Natural killer cell (primary cell): Measurements from ENCODE around the gene LRRC3C. TPM values are rescaled to one million over a fixed set of nuclear protein-coding genes. Genes with fewer than 3 reads are reported as not detected.

Source experiments
- ATAC-seq, 3 donors: fragments of 150-1000 bp in 2 of 3; fragments of 200-7000 bp in 1 of 3; cut with Tn5 transposase; 1 replicate in 1 of 3; 2 replicates in 2 of 3; pipeline ENCODE4 v1.10.0; 2021; ENCODE audit warnings: mild to moderate bottlenecking in 2 of 3, moderate library complexity in 2 of 3
- DNase-seq, 2 donors: peaks; one replicate each; pipeline versions ENCODE4 v3.0.0 to v3.0.0-alpha.2; 2013 to 2021; ENCODE audit warnings: mixed read lengths in 1 of 2
- H3K27ac ChIP-seq: one replicate; pipeline ENCODE4 v1.5.1; 2013; ENCODE audit warnings: mild to moderate bottlenecking, low read length
- H3K27me3 ChIP-seq: one replicate; pipeline ENCODE4 v1.6.1; 2013; ENCODE audit warnings: low read length; ENCODE audit not compliant: control insufficient read depth, insufficient read depth
- H3K36me3 ChIP-seq: one replicate; pipeline ENCODE4 v1.6.1; 2013; ENCODE audit warnings: low read length; ENCODE audit not compliant: control insufficient read depth, insufficient read depth
- H3K4me1 ChIP-seq: one replicate; pipeline ENCODE4 v1.6.1; 2013; ENCODE audit warnings: low read length; ENCODE audit not compliant: control insufficient read depth, insufficient read depth
- H3K4me3 ChIP-seq: one replicate; pipeline ENCODE4 v1.5.1; 2013; ENCODE audit warnings: low read length
- H3K9me3 ChIP-seq: one replicate; pipeline ENCODE4 v1.6.1; 2013; ENCODE audit warnings: low read length; ENCODE audit not compliant: control insufficient read depth, insufficient read depth
- H3K27ac Mint-ChIP-seq, 2 donors: one replicate each; pipeline ENCODE4 v1.8.0; 2022; ENCODE audit warnings: mild to moderate bottlenecking in 2 of 2, mixed read lengths in 2 of 2, moderate library complexity in 1 of 2
- H3K27me3 Mint-ChIP-seq, 2 donors: one replicate each; pipeline ENCODE4 v1.8.0; 2022; ENCODE audit warnings: low read depth in 2 of 2, mixed read lengths in 2 of 2
- H3K36me3 Mint-ChIP-seq: one replicate; pipeline ENCODE4 v1.8.0; 2022; ENCODE audit warnings: mixed read lengths
- H3K4me1 Mint-ChIP-seq, 2 donors: one replicate each; pipeline ENCODE4 v1.8.0; 2022; ENCODE audit warnings: mixed read lengths in 2 of 2
- H3K4me3 Mint-ChIP-seq: one replicate; pipeline ENCODE4 v1.8.0; 2022; ENCODE audit warnings: mild to moderate bottlenecking, moderate library complexity, mixed read lengths
- H3K9me3 Mint-ChIP-seq, 2 donors: one replicate each; pipeline ENCODE4 v1.8.0; 2022; ENCODE audit warnings: mixed read lengths in 2 of 2
- CTCF ChIP-seq: fragments of 200-600 bp; IDR thresholded peaks from one replicate; pipeline ENCODE4 v1.8.0; 2022; ENCODE audit warnings: antibody characterized with exemption
- WGBS: methylation state at CpG from one replicate; pipeline ENCODE4 v1.1.7; 2013; ENCODE audit warnings: missing lambda C conversion rate; ENCODE audit not compliant: insufficient coverage; 5-methylcytosine and 5-hydroxymethylcytosine counted together
- intact Hi-C: fragments of 100-400 bp; cut with micrococcal nuclease; formaldehyde crosslinking; loops from one replicate; pipeline ENCODE4 v1.14.2; 2022
- total RNA-seq, 4 donors: library from RNA; stranded (reverse); fragments of 120-200 nt in 1 of 4; gene quantifications; one replicate each; pipeline versions ENCODE4 v1.2.3 to v1.2.4, GENCODE V29; 2013 to 2022

LRRC3C gene
- total RNA-seq, 3 donors from 2014 or later (not counting 1 experiment from before 2014, with no cell fraction given) = not detected

GRCh38 chr17:39963829-39964228 is 36.3 kb downstream of the LRRC3C start:
- H3K27ac ChIP-seq = no peak overlapping the region
- DNase-seq (peak in 1 of 2 donors; percentile 50), ATAC-seq (no peak)
- H3K27me3 ChIP-seq = no peaks in the 10 kb centered on the region
- no peaks in the 10 kb centered on the region for H3K36me3 ChIP-seq
- H3K9me3 ChIP-seq = no peaks in the 10 kb centered on the region
- peak overlapping the region in 1 of 2 donors; percentile 66 for H3K27ac Mint-ChIP-seq
- no peak for TF ChIP-seq CTCF
- H3K4me3 ChIP-seq = no peak overlapping the region
- peaks cover 51% of the 10 kb centered on the region for H3K4me1 ChIP-seq
- intact Hi-C loops = no loop called here
- H3K36me3 Mint-ChIP-seq = no peaks in the 10 kb centered on the region
- H3K4me3 Mint-ChIP-seq = no peak overlapping the region
- 67% methylated on average over 6 of the region's 6 CpGs for WGBS
- no peaks in the 10 kb centered on the region for H3K9me3 Mint-ChIP-seq
- H3K27me3 Mint-ChIP-seq = peaks cover 5 to 7% of the 10 kb centered on the region in 2 donors
- peaks cover 6 to 25% of the 10 kb centered on the region in 2 donors for H3K4me1 Mint-ChIP-seq

GRCh38 chr17:39965017-39965699 is 37.6 kb downstream of the LRRC3C start:
- no peak for ATAC-seq
- intact Hi-C loops = no loop called here
- Histone ChIP-seq H3K27ac (no peak overlapping the region), H3K9me3 (no peaks in the 10 kb centered on the region), H3K27me3 (no peaks in the 10 kb centered on the region), H3K36me3 (no peaks in the 10 kb centered on the region), H3K4me1 (peaks cover 46% of the 10 kb centered on the region), H3K4me3 (no peak overlapping the region)
- Mint-ChIP-seq H3K4me1 (peaks cover 0 to 19% of the 10 kb centered on the region in 2 donors), H3K4me3 (no peak overlapping the region), H3K27me3 (peaks cover 13 to 16% of the 10 kb centered on the region in 2 donors), H3K9me3 (no peaks in the 10 kb centered on the region), H3K27ac (peak overlapping the region in 1 of 2 donors; percentile 26), H3K36me3 (no peaks in the 10 kb centered on the region)
- 88% methylated on average over 8 of the region's 8 CpGs for WGBS
- DNase-seq = no peak
- no peak for TF ChIP-seq CTCF

DNA sequence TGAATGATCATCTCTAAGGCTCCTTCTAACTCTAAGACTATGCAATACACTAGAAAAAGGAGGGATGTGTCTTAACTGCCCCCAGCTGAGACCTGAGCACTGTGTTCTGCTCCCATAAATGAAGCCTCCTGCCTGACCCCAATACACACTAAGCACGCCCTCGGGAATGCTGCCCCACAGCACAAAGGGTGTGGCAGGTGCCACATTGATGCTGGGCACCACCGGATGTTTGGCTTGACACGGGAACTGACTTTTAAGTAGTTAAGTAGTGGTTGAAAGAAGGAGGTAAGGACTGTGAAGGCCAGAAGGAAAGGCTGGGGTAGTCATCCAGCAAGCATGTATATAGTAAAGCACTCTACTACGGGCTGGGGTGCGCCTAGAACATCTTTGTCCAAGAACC is 39.2 kb downstream of the LRRC3C start:
- H3K27ac ChIP-seq = peak overlapping the region; percentile 29
- H3K27me3 Mint-ChIP-seq = peaks cover 26 to 30% of the 10 kb centered on the region in 2 donors
- H3K27me3 ChIP-seq = no peaks in the 10 kb centered on the region
- H3K4me1 Mint-ChIP-seq = peaks cover 0 to 19% of the 10 kb centered on the region in 2 donors
- ATAC-seq = peak in 2 of 3 donors; percentile 49 to 55
- H3K4me3 Mint-ChIP-seq = peak overlapping the region; percentile 7
- H3K9me3 ChIP-seq = no peaks in the 10 kb centered on the region
- WGBS = 89% methylated on average over 6 of the region's 6 CpGs
- DNase-seq = no peak
- peaks cover 46% of the 10 kb centered on the region for H3K4me1 ChIP-seq
- no peaks in the 10 kb centered on the region for H3K9me3 Mint-ChIP-seq
- H3K27ac Mint-ChIP-seq = peak overlapping the region; percentile 49 to 83
- TF ChIP-seq CTCF = no peak
- no peaks in the 10 kb centered on the region for H3K36me3 ChIP-seq
- intact Hi-C loops = no loop called here
- no peaks in the 10 kb centered on the region for H3K36me3 Mint-ChIP-seq
- H3K4me3 ChIP-seq = no peak overlapping the region

- no peak overlapping the region for H3K4me3 Mint-ChIP-seq
- H3K9me3 Mint-ChIP-seq = no peaks in the 10 kb centered on the region
- TF ChIP-seq CTCF = no peak
- Histone ChIP-seq H3K4me3 (no peak overlapping the region), H3K36me3 (no peaks in the 10 kb centered on the region), H3K9me3 (no peaks in the 10 kb centered on the region), H3K27ac (no peak overlapping the region), H3K4me1 (peaks cover 33% of the 10 kb centered on the region), H3K27me3 (no peaks in the 10 kb centered on the region)
- DNase-seq (no peak), ATAC-seq (no peak)
- H3K27ac Mint-ChIP-seq = no peak overlapping the region
- H3K27me3 Mint-ChIP-seq = peaks cover 28 to 37% of the 10 kb centered on the region in 2 donors
- H3K36me3 Mint-ChIP-seq = no peaks in the 10 kb centered on the region
- 82% methylated on average over 2 of the region's 2 CpGs for WGBS
- intact Hi-C loops = no loop called here
- peaks cover 0 to 15% of the 10 kb centered on the region in 2 donors for H3K4me1 Mint-ChIP-seq
These were observed 41.2 kb downstream of the LRRC3C start for GRCh38 chr17:39968761-39969160.
